NCI-H526 treated with DMSO at 0.1 percent for 48 hours (cell line): ENCODE data around the gene KNSTRN.

Experiments used
- DNase-seq: peaks from one replicate; lab custom pipeline; 2025; lab: John Stamatoyannopoulos, UW

Gene KNSTRN

DNA sequence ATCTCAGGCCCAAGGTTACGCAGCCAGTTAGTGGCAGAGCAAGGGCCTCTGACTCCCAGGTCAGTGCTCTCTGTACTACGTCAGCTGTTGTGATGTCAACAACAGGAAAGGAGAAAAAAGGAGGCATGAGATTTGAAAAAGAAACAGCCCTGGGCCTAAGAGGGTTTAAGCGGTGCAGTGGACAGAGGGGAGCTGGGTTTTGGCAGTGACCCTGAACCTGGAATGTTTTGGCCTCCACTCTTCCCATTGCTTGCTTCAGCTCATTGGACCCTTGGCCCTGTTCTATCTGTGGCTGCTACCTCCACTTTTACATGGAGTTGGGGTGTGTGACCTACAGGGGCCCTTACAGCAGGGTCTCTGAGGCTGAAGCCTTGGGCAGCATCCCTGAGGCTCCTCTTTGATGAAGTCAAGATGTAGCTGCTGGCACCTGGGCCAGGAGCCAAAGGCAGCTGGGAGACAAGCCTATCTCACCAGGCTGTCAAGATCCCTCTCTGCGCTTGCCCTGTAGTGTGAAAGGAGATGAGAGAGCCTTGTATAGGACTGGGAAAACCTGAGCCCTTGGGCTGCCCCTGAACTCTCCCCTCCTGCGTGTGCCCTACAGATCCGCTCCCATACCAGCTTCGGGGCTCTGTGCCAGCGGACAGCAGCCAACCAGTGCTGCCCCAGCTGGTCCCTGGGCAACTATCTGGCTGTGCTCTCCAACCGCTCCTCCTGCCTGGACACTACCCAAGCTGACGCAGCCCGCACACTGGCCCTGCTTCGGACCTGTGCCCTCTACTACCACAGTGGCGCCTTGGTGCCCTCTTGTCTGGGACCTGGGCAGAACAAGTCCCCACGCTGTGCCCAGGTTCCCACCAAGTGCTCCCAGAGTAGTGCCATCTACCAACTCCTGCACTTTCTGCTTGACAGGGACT lies 15.8 kb upstream of the KNSTRN start:
- no peak for DNase-seq

DNA sequence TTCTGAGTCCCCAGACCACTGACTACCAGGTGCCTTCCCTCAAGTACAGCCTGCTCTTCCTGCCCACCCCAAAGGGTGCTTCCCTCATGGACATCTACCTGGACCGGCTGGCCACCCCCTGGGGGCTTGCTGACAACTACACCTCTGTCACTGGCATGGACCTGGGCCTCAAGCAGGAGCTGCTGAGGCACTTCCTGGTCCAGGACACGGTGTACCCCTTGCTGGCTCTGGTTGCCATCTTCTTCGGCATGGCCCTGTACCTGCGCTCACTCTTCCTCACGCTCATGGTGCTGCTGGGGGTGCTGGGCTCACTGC lies 15.2 kb upstream of the KNSTRN start:
- DNase-seq, result no peak

DNA sequence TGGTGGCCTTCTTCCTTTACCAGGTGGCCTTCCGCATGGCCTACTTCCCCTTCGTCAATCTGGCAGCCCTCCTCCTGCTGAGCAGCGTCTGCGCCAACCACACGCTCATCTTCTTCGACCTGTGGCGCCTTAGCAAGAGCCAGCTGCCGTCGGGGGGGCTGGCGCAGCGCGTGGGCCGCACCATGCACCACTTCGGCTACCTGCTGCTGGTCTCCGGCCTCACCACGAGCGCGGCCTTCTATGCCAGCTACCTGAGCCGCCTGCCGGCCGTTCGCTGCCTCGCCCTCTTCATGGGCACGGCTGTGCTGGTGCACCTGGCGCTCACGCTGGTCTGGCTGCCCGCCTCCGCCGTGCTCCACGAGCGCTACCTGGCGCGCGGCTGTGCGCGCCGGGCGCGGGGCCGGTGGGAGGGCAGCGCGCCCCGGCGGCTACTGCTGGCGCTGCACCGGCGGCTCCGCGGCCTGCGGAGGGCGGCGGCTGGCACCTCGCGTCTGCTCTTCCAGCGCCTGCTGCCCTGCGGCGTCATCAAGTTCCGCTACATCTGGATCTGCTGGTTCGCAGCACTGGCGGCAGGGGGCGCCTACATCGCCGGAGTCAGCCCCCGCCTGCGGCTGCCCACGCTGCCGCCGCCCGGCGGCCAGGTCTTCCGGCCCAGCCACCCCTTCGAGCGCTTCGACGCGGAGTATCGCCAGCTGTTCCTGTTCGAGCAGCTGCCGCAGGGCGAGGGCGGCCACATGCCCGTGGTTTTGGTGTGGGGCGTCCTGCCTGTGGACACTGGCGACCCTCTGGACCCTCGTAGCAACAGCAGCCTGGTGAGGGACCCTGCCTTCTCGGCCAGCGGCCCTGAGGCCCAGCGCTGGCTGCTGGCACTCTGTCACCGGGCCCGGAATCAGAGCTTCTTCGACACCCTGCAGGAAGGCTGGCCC lies 14.6 kb upstream of the KNSTRN start:
- DNase-seq, result peak; percentile 80

DNA sequence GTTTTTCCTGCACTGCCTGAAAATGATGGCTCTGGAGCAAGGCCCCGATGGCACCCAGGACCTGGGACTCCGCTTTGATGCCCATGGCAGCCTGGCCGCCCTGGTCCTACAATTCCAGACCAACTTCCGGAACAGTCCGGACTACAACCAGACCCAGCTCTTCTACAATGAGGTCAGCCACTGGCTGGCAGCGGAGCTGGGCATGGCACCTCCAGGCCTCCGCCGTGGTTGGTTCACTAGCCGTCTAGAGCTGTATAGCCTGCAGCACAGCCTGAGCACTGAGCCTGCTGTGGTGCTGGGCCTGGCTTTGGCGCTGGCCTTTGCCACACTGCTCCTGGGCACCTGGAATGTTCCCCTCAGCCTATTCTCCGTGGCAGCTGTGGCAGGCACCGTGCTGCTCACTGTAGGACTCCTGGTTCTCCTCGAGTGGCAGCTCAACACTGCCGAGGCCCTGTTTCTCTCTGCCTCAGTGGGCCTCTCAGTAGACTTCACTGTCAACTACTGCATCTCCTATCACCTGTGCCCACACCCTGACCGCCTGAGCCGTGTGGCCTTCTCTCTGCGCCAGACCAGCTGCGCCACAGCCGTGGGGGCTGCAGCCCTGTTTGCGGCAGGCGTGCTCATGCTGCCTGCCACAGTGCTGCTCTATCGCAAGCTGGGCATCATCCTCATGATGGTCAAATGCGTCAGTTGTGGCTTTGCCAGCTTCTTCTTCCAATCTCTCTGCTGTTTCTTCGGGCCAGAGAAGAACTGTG lies 13.6 kb upstream of the KNSTRN start:
- no peak for DNase-seq

DNA sequence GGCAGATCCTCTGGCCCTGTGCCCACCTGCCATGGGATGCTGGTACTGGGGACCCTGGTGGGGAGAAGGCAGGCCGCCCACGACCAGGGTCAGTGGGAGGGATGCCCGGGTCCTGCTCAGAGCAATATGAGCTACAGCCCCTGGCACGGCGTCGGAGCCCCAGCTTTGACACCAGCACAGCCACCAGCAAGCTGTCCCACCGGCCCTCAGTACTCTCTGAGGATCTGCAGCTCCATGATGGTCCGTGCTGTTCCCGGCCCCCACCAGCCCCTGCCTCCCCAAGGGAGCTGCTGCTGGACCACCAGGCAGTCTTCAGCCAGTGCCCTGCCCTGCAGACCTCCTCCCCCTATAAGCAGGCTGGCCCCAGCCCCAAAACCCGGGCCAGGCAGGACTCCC lies 13.0 kb upstream of the KNSTRN start:
- DNase-seq, result no peak

DNA sequence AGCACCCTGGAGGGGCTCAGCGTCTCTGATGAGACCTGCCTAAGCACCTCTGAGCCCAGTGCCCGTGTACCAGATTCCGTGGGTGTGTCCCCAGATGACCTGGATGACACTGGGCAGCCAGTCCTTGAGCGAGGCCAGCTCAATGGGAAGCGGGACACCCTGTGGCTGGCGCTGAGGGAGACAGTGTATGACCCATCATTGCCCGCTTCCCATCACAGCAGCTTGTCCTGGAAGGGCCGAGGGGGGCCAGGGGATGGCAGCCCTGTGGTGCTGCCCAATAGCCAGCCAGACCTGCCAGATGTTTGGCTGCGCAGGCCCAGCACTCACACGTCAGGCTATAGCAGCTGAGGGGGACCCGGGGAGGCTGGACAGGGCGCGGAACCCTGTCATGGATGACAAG lies 12.6 kb upstream of the KNSTRN start:
- no peak for DNase-seq

DNA sequence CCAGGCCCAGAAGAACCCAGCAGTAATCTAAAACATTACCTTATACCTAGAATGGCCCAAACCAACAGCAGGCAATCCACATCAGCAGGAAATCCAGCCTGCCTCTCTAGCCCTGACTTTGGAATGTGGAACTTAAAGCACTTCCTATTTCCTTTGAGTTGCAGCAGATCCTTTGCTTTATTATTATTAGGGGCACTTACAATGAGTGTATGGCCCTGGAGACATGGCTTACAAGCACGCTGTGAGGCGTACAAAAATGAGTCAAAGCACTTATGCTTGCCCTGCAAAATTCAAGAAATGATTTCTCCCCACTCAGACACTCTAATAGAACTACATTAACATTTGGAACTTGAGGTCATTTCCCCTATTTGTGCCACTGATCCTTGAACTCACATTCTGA lies 9.5 kb upstream of the KNSTRN start:
- no peak for DNase-seq

DNA sequence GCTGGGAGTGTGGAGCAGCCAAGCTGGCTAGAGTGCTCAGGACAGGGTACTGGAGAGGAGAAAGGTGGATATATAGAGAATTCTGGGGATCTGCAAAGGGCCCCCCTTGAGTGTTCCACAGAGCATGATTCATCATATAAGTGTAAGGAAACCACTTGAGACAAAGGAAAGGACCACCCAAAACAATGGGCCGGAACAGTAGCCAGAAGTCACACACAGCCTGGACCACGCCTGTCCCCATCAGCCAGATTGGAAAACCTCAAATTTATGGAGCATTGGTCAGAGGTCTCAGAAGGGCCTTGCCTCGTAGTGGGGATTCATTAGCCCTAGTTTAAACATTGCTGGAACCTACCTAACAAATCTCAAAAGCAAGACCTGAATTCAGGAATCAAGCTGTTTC lies 4.9 kb upstream of the KNSTRN start:
- no peak for DNase-seq

DNA sequence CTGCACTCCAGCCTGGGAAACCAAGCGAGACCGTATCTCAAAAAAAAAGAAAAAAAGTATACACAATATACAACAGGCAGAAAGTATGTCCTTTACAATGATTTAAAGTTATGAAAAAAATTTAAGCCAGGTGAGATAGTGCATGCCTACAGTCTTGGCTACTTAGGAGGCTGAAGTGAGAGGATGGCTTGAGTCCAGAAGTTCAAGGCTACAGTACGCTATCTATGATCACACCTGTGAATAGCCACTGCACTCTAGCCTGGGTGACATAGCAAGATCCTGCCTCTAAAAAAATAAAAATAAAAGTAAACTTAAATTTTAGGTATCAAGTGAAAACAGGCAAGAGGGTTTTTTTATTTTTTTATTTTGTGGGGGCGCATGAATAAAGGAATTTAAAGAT lies 3.1 kb upstream of the KNSTRN start:
- no peak for DNase-seq

DNA sequence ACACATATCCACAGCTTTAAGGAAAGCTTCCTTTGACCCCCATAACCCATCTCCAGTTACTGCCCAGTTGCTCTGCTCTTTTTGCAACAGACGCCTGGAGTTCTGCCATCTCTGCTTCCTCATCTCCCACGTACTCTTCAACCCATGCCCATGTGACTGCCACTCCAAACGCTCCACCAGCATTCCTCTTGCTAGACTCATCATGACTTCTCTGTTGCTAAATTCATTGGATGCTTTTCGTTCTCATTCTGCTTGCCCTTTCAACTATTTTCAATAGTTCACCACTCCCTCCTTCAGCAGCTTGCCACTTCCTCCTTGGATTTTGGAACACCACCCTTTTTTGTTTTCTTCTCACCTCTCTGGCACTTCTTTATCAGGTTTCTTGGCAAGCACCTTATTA lies 2.7 kb upstream of the KNSTRN start:
- no peak for DNase-seq

DNA sequence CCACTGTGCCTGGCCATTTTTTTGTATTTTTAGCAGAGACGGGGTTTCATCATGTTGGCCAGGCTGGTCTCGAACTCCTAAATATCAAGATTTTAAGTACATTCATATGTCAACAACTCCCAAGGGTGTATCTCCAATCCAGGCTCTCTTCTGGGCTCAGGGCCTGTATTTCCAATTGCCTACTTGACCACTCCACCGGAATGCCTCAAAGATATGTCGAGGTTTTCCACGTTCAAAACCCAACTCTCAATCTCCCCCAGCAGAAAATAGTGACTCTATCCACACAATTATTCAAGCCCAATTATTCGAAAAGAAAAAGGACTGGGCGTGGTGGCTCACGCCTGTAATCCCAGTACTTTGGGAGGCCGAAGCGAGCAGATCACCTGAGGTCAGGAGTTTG lies 1.9 kb upstream of the KNSTRN start:
- DNase-seq, result no peak

DNA sequence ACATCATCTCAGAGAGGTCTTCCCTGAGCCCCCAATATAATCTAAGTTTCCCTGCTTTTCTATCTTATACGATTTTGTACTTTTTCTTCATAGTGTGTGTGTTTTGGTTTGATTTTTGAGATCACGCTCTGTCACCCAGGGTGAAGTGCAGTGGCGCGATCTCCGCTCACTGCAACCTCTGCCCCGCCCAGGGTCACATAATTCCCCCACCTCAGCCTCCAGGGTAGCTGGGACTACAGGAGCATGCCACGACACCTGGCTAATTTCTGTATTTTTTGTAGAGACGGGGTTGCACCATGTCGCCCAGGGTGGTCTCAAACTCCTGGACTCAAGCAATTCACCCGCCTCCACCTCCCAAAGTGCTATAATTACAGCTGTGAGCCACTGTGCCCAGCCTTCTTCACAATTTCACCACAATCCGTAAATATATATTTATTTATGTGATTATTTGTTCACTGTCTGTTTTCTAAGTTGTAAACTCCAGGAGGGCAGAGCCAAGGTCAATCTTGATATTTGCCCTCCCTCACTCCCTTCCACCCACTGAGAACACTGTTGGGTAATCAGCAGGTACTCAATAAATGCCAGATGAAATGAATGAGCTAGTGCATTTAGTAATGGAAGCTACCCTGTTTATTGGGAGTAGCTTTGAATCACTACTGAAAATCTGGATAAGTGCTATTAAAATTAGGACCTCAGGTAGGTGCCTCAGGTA lies 547 bp upstream of the KNSTRN start:
- DNase-seq, result no peak

DNA sequence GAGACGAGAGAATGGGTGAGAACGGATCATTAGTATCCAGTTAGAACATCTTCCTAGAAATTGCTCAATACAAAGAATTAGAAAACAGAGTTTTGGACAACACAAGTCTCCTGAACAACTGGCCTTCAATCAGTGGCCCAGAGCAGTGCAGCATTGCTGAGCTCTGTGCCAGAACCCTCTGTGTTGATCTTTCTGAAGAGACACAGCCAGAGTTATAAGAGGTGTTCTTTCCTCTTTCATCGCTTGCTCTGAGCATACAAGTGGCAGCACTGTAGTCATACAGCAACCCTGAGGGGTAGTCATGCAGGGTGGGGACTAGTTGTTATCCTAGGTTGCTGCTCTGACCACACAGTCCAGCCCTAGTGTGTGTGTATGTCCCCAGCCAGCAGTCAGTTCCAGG lies 4.0 kb downstream of the KNSTRN start:
- no peak for DNase-seq

DNA sequence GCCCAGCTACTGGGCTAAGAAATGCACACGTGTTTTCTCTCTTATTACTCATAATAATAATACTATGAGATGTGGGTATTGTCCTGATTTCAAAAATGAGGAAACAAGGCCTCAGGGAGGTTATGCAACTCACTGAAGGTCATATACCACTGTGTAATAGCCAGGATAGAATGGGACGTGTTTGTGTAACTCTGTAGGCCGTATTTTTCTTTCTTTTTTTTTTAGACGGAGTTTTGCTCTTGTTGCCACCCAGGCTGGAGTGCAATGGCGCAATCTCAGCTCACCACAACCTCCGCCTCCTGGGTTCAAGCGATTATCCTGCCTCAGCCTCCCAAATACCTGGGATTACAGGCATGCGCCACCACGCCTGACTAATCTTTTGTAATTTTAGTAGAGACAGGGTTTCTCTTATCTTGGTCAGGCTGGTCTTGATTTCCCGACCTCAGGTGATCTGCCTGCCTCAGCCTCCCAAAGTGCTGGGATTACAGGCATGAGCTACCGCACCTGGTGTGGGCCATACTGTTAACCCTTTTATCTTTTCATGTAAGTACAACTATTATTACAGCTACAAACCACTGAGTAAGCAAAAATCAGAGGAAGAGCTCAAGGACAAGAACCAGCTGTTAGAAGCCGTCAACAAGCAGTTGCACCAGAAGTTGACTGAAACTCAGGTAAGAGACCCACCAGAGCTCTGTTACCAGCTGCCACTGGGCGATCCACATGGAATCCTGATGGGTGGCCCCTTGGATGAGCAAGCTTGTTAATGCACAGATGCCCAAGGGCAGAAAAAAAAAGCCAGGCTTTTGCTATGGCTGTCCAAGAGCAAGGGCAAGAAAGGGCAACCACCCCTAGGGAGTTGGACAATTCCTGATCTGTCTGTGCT lies 6.7 kb downstream of the KNSTRN start:
- no peak for DNase-seq

DNA sequence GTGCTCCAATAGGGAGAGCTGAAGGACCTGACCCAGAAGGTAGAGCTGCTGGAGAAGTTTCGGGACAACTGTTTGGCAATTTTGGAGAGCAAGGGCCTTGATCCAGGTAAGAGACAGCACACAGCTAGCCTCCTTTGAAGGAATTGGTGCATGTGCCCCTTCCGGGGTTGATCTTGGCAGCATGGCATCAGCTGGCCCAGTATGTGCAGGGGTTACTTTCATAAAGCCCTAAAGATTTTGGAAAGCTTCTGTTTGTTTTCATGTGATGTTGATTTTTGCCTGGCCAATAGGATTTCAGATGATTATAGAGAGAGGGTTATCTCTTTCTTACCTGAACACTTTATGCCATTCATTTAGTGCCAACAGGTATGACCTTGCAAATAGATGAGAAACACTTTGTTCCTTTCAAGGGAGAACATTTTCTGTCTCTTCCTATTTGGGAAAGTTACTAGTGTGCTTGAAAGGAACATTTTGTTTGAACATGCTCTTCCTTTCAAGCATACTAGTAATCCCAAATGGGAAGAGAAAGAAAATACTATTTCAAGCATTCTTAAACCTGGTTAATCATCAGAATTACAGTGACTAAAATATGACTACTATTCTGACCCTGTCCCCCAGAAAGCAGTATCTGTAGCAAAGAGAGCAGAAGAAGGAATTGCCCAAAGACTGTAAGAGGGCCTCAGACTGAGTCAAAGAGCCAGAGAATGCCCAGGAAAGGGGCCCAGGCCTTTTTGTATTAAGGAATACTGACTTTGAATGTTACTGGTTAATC lies 7.5 kb downstream of the KNSTRN start:
- no peak for DNase-seq

DNA sequence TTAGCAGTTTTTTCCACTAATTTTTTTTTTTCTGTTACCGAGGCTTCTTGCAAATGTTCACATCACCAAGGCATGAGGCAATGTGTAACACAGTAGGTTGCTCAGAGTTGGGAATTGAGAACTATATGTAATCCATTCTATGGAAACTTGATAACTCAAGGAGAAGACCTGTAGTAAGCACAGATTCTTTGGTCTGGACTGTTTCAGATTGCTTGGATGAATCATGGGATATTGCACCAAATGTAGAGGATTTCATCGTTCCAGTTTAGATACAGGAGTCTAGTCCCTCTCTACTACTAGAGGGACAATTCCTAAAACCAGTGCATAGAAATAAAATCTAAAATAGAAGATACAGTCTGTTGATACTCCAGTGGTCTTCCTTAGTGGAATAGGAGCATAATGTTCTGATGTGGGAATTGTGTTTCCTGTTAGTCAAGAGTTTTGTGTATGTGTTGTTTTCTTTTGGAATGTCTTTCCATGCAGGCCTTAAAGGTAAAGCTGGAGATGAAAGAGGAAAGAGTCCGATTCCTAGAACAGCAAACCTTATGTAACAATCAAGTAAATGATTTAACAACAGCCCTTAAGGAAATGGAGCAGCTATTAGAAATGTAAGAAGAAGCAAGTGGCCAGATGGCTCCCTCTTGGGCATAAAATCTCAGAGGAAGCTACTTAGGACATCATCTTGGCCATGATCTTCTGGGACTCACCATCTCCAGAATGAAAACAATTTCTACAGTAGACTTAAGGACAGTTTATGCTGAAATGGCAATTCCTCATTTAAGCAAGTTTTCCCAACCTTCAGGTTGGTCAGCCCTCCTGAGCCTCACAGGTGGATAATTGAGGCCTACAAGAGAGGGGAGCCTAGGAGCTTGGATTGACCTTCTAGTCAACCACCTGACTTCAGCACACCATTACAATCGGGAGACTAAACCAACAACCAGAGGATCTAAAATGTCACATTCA lies 10.7 kb downstream of the KNSTRN start:
- DNase-seq, result no peak

DNA sequence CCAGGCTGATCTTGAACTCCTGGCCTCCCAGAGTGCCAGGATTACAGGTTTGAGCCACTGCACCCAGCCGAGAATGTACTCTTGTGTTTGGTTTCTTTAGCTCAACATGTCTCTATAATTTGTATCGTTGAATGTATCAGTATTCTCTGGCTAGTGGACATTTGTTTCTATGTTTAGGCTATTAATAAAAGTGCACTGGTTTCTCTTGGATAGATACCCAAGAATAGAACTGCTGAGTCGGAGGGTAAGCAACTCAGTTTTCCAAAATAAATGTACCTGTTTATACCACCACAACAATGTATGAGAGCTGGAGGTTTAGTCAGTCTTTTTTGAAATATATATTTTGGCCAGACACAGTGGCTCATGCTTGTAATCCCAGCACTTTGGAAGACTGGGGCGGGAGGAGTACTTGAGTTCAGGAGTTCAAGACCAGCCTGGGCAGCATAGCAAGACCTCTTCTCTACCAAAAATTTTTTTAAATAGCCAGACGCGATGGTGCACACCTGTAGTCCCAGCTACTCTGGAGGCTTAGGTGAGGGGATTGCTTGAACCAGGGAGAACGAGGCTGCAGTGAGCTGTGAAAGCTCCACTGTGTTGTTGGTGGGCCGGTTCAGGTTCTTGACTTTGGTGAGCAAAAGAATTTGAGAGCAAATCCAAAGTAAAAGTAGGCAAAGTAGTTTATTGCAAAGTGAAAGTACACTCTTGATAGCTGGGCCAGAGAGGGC lies 15.3 kb downstream of the KNSTRN start:
- DNase-seq, result no peak

DNA sequence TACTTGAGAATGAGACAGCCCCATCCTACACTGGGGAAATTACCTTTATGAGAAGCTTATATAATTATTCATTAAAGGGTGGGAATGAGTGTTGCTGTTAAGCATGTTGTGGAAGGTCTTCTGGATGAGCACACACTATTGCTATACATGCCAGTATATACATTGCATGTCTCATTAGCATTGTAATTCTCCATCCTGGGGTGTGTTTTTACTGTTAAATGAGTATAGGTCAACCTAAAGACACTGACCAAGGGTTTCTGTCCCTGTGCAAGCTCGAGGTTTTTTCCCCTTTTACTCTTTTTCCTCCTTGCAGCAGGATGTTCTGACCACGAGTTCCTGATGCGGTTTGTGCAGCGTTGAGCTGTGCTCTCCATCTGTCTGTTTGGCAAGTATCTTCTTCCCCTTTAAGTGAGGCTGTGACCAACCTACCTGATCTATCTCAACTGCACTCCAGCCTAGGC lies 15.9 kb downstream of the KNSTRN start:
- no peak for DNase-seq
